Spleen (tissue), 7 donors: ENCODE measurements around the gene AKR1B1.

ENCODE experiments used
- CTCF ChIP-seq, 11 experiments: fragments of 200-600 bp in 7 of 11; fragments of 450-650 bp in 4 of 11; sonication (generic) in 4 of 11; IDR thresholded peaks in 8 of 11; conservative IDR thresholded peaks in 3 of 11; 1 replicate in 7 of 11; 2 replicates in 4 of 11; pipeline versions ENCODE4 v1.4.0 to v1.8.0; 2016 to 2021; ENCODE audit warnings: antibody characterized with exemption in 11 of 11, inconsistent platforms in 4 of 11, mild to moderate bottlenecking in 1 of 11
- POLR2A ChIP-seq, 3 donors: fragments of 450-650 bp; IDR thresholded peaks; one replicate each; pipeline ENCODE4 v1.5.1; 2017; ENCODE audit warnings: antibody characterized with exemption in 3 of 3, mild to moderate bottlenecking in 1 of 3
- POLR2AphosphoS5 ChIP-seq, 3 donors: sonication (generic); formaldehyde crosslinking; IDR thresholded peaks; one replicate each; pipeline ENCODE4 v1.5.1; 2017; ENCODE audit warnings: antibody characterized with exemption in 3 of 3
- donor health status: DM: no; HTN: no; CAD: no; lungs with moderate emphysema.
- donor health status: DM: no; HTN: no; CAD: no.
- donor health status: DM: no; HTN: no; CAD: no.

- TF ChIP-seq CTCF (IDR thresholded peaks at IDR 0.05 in 8 of 11, conservative IDR thresholded peaks at IDR 0.05 in 3 of 11), result no peak
- no peak for TF ChIP-seq POLR2AphosphoS5 (IDR thresholded peaks at IDR 0.05)
- TF ChIP-seq POLR2A (IDR thresholded peaks at IDR 0.05), result no peak
These were observed 45.8 kb upstream of the AKR1B1 start for GRCh38 chr7:134504660-134505164.
